Vagina (tissue), 2 donors: ENCODE results near the gene GJA5. TPM values are rescaled to one million over a fixed set of nuclear protein-coding genes. Genes with fewer than 3 reads are reported as not detected.

Source experiments
- DNase-seq, 2 donors: peaks; one replicate each; pipeline ENCODE4 v3.0.0-alpha.2; 2017; ENCODE audit errors: extremely low spot score in 2 of 2
- H3K27ac ChIP-seq: fragments of 200-600 bp; sonication (generic); one replicate; pipeline ENCODE4 v1.5.1; 2019
- H3K27me3 ChIP-seq: fragments of 200-600 bp; sonication (generic); one replicate; pipeline ENCODE4 v1.5.1; 2019
- H3K36me3 ChIP-seq, 2 donors: fragments of 200-600 bp; sonication (generic); one replicate each; pipeline ENCODE4 v1.5.1; 2017 to 2019
- H3K4me1 ChIP-seq: fragments of 200-600 bp; sonication (generic); one replicate; pipeline ENCODE4 v1.5.1; 2019
- H3K4me3 ChIP-seq, 2 donors: fragments of 200-600 bp; sonication (generic); 1 replicate in 1 of 2; 2 replicates in 1 of 2; pipeline ENCODE4 v1.5.1; 2016 to 2019
- H3K9me3 ChIP-seq: fragments of 200-600 bp; sonication (generic); one replicate; pipeline ENCODE4 v1.5.1; 2019
- POLR2A ChIP-seq, 2 donors: fragments of 450-650 bp; IDR thresholded peaks; one replicate each; pipeline ENCODE4 v1.6.1; 2017; ENCODE audit warnings: antibody characterized with exemption in 2 of 2, mild to moderate bottlenecking in 2 of 2, moderate library complexity in 2 of 2
- POLR2AphosphoS5 ChIP-seq, 2 donors: sonication (generic); formaldehyde crosslinking; IDR thresholded peaks; one replicate each; pipeline ENCODE4 v1.9.0; 2017; ENCODE audit warnings: antibody characterized with exemption in 2 of 2, mild to moderate bottlenecking in 2 of 2, low read depth in 1 of 2; ENCODE audit not compliant: insufficient read depth in 1 of 2
- intact Hi-C: fragments of 100-400 bp; cut with DNase I; formaldehyde crosslinking; loops from one replicate; pipeline ENCODE4 v1.15.1; 2023
- total RNA-seq: library from RNA; depleted of rRNA; stranded (reverse); fragments of >200 nt; gene quantifications from one replicate; pipeline ENCODE4 v1.2.3, GENCODE V29; 2016
- TF ChIP-seq, protein P1 (sequence below), 3 experiments: fragments of 450-650 bp in 2 of 3; fragments of 200-600 bp in 1 of 3; sonication (generic) in 1 of 3; IDR thresholded peaks; one replicate each; pipeline ENCODE4 v1.5.1; 2017 to 2019; ENCODE audit warnings: antibody characterized with exemption in 3 of 3, mild to moderate bottlenecking in 2 of 3, moderate library complexity in 2 of 3

Gene GJA5
- total RNA-seq, 1 donor from 2014 or later: 11.5 TPM

DNA sequence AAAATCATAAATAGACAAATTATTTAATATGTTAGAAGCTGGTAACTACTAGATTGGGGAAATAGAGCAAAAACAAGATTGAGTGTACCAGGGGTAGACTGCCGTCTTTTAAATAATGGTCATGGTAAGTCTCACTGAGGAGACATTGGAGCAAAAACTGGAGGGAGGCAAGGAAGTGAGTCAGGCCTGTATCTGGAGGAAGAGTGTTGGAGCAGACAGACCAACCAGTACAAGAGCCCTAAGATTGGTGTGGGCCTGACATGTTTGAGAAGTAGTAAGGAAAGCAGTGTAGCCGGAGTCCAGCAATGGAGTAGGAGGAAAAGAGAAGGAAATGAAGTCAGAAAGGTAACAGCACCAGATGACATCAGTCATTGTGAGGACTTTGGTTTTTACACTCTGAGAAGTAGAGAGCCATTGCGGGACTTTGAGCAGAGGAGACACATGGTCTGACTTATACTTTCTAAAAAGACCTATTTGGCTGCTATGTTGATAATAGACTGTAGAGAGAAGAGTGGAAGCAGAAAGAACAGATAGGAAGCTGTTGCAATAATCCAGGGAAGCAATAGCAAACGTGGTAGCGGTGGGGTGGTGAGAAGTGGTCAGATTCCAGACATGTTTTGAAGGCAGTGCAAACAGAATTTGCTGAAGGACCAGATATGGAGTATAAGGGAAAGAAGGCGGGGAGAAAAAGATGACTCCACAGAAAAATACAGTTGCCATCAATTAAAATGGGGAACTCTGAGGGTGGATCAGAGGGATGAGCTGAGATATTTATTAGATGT lies 44.7 kb upstream of the GJA5 start:
- no peak for DNase-seq
- Histone ChIP-seq H3K4me1 (no peaks in the 10 kb centered on the region), H3K9me3 (no peaks in the 10 kb centered on the region), H3K4me3 (no peak overlapping the region), H3K36me3 (no peaks in the 10 kb centered on the region), H3K27me3 (no peaks in the 10 kb centered on the region), H3K27ac (no peak overlapping the region)
- no peak for TF ChIP-seq POLR2AphosphoS5 (IDR thresholded peaks at IDR 0.05; ENCODE audit: insufficient read depth in 1 of 2, low read depth in 1 of 2)
- TF ChIP-seq, protein P1, sequence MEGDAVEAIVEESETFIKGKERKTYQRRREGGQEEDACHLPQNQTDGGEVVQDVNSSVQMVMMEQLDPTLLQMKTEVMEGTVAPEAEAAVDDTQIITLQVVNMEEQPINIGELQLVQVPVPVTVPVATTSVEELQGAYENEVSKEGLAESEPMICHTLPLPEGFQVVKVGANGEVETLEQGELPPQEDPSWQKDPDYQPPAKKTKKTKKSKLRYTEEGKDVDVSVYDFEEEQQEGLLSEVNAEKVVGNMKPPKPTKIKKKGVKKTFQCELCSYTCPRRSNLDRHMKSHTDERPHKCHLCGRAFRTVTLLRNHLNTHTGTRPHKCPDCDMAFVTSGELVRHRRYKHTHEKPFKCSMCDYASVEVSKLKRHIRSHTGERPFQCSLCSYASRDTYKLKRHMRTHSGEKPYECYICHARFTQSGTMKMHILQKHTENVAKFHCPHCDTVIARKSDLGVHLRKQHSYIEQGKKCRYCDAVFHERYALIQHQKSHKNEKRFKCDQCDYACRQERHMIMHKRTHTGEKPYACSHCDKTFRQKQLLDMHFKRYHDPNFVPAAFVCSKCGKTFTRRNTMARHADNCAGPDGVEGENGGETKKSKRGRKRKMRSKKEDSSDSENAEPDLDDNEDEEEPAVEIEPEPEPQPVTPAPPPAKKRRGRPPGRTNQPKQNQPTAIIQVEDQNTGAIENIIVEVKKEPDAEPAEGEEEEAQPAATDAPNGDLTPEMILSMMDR (IDR thresholded peaks at IDR 0.05): no peak
- TF ChIP-seq POLR2A (IDR thresholded peaks at IDR 0.05): no peak
- intact Hi-C loops: no loop called here

GRCh38 chr1:147800804-147801203 lies 40.4 kb upstream of the GJA5 start:
- no peaks in the 10 kb centered on the region for H3K27me3 ChIP-seq
- no peaks in the 10 kb centered on the region for H3K4me1 ChIP-seq
- H3K27ac ChIP-seq: no peak overlapping the region
- TF ChIP-seq, protein P1 (IDR thresholded peaks at IDR 0.05): no peak
- TF ChIP-seq POLR2AphosphoS5 (IDR thresholded peaks at IDR 0.05; ENCODE audit: insufficient read depth in 1 of 2, low read depth in 1 of 2) (no peak), POLR2A (IDR thresholded peaks at IDR 0.05) (no peak)
- H3K4me3 ChIP-seq: no peak overlapping the region
- no peaks in the 10 kb centered on the region for H3K36me3 ChIP-seq
- intact Hi-C loops: no loop called here
- no peaks in the 10 kb centered on the region for H3K9me3 ChIP-seq
- DNase-seq: no peak

DNA sequence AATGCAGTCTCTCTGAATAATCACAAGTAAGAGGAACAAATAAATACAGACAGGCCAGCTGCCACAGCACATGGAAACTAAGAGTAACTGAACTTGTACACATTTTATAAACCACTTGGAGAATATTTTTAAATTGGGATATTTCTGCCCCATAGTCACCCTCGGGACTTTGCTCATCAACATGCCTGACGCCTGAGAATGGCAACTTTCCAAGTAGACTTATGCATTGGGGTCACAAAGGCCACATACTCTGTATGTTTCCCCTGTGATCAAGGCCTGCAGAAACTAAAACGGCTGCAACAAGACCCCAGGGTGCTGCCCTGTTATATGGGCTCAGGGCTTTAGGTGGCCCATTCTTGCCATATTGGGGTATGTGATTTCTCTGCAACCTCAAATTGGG lies 38.3 kb upstream of the GJA5 start:
- no peaks in the 10 kb centered on the region for H3K9me3 ChIP-seq
- TF ChIP-seq, protein P1 (IDR thresholded peaks at IDR 0.05): no peak
- TF ChIP-seq POLR2A (IDR thresholded peaks at IDR 0.05) (no peak), POLR2AphosphoS5 (IDR thresholded peaks at IDR 0.05; ENCODE audit: insufficient read depth in 1 of 2, low read depth in 1 of 2) (no peak)
- no peaks in the 10 kb centered on the region for H3K4me1 ChIP-seq
- no peaks in the 10 kb centered on the region for H3K27me3 ChIP-seq
- no peaks in the 10 kb centered on the region for H3K36me3 ChIP-seq
- DNase-seq: no peak
- H3K4me3 ChIP-seq: no peak overlapping the region
- intact Hi-C loops: no loop called here
- H3K27ac ChIP-seq: no peak overlapping the region

GRCh38 chr1:147794570-147794969 lies 34.2 kb upstream of the GJA5 start:
- no peaks in the 10 kb centered on the region for H3K9me3 ChIP-seq
- H3K27me3 ChIP-seq: no peaks in the 10 kb centered on the region
- TF ChIP-seq, protein P1 (IDR thresholded peaks at IDR 0.05): no peak
- no peak for TF ChIP-seq POLR2AphosphoS5 (IDR thresholded peaks at IDR 0.05; ENCODE audit: insufficient read depth in 1 of 2, low read depth in 1 of 2)
- TF ChIP-seq POLR2A (IDR thresholded peaks at IDR 0.05): no peak
- no peaks in the 10 kb centered on the region for H3K4me1 ChIP-seq
- H3K27ac ChIP-seq: no peak overlapping the region
- intact Hi-C loops: no loop called here
- H3K4me3 ChIP-seq: no peak overlapping the region
- no peaks in the 10 kb centered on the region for H3K36me3 ChIP-seq
- no peak for DNase-seq

DNA sequence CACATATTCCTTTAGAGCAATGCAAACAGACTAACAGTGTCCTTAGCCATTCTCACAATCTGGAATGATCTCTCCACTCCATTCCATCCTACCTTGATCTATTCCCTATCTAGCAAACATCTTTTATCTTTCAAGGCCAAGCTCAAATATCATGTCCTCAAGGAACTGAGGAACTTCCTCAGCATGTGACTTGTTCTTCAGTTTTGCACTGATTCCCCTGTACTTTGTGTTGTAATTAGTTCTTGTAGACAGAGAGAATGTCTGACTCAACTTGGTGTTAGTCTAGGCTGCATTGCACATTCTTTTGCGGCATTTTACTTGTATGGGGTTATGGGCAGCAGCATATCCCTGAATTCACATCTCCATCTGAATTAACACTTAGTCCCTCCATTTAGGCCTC lies 31.5 kb upstream of the GJA5 start:
- H3K4me3 ChIP-seq: no peak overlapping the region
- TF ChIP-seq POLR2A (IDR thresholded peaks at IDR 0.05) (no peak), POLR2AphosphoS5 (IDR thresholded peaks at IDR 0.05; ENCODE audit: insufficient read depth in 1 of 2, low read depth in 1 of 2) (no peak)
- TF ChIP-seq, protein P1 (IDR thresholded peaks at IDR 0.05): no peak
- no peaks in the 10 kb centered on the region for H3K27me3 ChIP-seq
- intact Hi-C loops: no loop called here
- H3K36me3 ChIP-seq: no peaks in the 10 kb centered on the region
- H3K9me3 ChIP-seq: no peaks in the 10 kb centered on the region
- DNase-seq: no peak
- peaks cover 3% of the 10 kb centered on the region for H3K4me1 ChIP-seq
- H3K27ac ChIP-seq: no peak overlapping the region
